ENCODE measurements around the gene NUDT5.
"Not testable (repeated sequence)": the region's sequence is repeated elsewhere in the genome, so short reads cannot be mapped to it uniquely, and the experiment has no call there.

Gene NUDT5

GRCh38 chr10:12195603-12196506 lies at the start of gene NUDT5, which contains the start of gene CDC123:
Gene NUDT5, minus strand, starts transcription at chr10:12195891. Its CDS starts 9,600 bp downstream, at chr10:12186291.
Gene CDC123, plus strand, starts transcription at chr10:12196188. Its CDS starts 58 bp downstream, at chr10:12196246.
- DNase-seq, result peak; percentile 98

DNA sequence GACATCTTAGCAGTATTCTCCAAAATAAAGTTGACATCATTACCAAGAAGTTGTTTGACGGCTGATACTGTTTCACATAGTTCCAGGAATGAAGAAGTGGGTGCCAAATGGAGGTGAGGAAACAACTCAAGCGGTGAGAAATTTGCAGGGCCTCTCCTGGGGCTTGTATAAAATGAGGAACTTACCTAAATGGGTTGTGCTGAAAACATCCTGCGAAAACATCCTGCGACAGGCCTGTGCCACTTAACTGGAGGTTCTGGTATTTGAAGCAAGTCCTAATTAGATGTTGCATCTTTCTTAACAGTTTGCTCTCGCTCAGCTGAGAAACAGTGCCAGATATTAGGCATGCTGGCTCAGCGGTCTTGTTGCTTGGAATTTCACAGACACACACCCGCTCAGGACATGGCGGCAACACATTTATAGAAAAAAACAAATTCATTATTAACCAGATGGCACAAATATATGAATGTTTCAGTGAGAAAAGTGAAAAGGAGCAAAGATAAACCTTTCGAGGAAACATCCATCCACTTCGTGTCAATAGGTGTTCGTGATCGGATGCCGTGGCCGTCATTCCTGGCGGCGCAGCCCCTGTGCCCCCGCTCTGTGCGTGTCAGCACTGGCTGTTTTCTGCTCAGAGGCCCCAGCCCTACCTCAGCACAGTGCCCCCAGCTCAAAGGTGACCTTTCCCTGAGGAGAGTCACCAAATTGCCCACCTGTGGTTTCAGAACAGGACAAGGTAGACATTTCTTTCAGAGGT lies 48.4 kb upstream of the NUDT5 start:
- no peak for DNase-seq

GRCh38 chr10:12241810-12242529 lies 46.3 kb upstream of the NUDT5 start:
- DNase-seq, result no peak

DNA sequence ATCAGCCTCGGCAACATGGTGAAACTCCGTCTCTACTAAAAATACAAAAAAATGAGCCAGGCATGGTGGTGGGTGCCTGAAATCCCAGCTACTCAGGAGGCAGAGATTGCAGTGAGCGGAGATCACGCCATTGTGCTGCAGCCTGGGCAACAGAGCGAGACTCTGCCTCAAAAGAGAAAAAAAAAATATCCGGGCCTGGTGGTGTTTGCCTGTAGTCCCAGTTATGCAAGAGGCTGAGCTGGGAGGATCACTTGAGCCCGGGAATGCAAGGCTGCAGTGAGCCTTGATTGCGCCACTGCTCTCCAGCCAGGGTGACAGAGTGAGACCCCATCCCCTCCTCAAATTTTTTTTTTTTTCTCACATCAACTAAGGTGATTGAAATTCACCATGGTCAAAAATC lies 43.1 kb upstream of the NUDT5 start:
- DNase-seq, result no peak

- DNase-seq, result no peak
Measured at GRCh38 chr10:12237265-12238220, 41.9 kb upstream of the NUDT5 start.

DNA sequence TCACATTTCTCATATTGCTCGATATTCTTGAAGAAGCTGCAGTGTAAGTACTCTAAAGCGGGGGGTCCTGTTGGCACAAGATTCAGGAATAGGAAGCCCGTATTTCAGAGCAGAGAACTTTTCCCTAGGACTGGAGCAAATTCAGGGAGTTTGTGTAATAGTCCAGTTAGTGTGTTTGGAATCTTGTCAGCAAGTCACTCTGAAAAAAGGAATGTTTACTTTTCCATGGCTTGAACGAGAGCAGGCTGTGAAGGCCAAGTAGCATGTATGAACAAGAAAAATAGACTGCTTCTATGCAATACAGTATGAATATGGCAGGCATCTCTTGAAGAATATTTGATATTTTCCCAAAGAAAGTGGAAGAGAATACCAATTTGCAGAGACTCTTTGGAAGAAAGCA lies 40.1 kb upstream of the NUDT5 start:
- DNase-seq, result no peak

GRCh38 chr10:12235116-12235694 lies 39.5 kb upstream of the NUDT5 start:
- DNase-seq, result no peak

GRCh38 chr10:12234687-12235086 lies 39.0 kb upstream of the NUDT5 start:
- not testable (repeated sequence) for DNase-seq

- DNase-seq, result no peak
Measured at GRCh38 chr10:12228851-12229250, 33.2 kb upstream of the NUDT5 start.

- DNase-seq, result not testable (repeated sequence)
Measured at GRCh38 chr10:12226438-12226837, 30.7 kb upstream of the NUDT5 start.

GRCh38 chr10:12225444-12225843 lies 29.8 kb upstream of the NUDT5 start:
- DNase-seq, result no peak

- DNase-seq, result peak; percentile 75
Measured at GRCh38 chr10:12221323-12222298, 25.9 kb upstream of the NUDT5 start.

- DNase-seq, result no peak
Measured at GRCh38 chr10:12218991-12219390, 23.3 kb upstream of the NUDT5 start.

GRCh38 chr10:12214763-12215218 lies 19.1 kb upstream of the NUDT5 start:
- peak; percentile 86 for DNase-seq

DNA sequence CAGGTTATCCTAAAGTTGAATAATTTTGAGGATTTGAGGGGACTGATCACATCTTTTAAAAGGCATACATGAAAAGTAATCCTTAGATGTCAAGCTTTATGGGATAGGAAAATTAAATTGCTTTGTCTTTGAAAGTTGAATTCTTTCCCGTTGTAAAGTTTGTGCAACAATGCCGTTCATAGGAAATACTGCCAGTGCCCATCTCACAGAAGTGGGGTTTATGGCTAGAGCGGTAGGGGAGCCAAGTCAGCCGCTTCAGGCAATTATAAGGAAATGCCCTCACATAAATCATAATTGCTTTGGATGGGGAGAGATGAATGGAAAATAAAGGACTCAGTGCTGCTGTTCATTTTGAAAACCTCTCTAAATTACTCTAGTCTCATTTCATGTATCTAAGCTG lies 18.4 kb upstream of the NUDT5 start:
- no peak for DNase-seq

GRCh38 chr10:12213621-12214020 lies 17.9 kb upstream of the NUDT5 start:
- DNase-seq, result no peak

DNA sequence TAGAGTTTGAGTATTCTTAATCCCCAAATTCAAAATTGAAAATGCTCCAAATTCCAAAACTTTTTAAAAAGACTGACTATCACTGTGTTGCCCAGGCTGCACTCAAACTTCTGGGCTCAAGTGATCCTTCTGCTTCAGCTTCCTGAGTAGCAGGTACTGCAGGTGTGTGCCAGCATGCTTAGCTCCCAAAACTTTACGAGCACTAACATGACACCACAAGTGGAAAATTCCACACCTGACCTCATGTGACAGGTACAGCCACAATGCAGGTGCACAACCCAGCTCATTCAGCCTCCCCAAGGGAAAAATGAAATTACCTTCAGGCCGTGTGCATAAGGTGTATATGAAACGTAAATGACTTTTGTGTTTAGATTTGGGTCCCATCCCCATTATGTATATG lies 16.8 kb upstream of the NUDT5 start:
- DNase-seq, result no peak

GRCh38 chr10:12208460-12208859 lies 12.8 kb upstream of the NUDT5 start:
- no peak for DNase-seq

DNA sequence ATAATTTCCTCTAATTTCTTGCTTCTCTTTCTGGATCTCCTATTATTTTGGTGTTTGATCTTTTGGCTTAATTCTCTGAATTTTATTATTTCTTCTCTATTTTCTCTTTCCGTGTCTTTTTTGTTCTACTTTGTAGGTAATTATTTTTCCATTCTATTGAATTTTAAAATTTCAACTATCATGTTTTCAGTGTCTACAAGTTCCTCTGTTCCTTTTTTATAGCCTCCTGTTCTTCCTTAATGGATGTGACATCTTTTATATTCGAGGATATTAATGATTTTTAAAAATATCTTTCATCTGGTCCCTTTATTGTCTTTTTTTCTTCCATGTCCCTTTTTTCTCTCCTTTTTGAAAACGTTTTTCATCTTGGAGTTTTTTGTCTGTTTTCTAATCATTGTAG lies 11.4 kb upstream of the NUDT5 start:
- DNase-seq, result no peak

DNA sequence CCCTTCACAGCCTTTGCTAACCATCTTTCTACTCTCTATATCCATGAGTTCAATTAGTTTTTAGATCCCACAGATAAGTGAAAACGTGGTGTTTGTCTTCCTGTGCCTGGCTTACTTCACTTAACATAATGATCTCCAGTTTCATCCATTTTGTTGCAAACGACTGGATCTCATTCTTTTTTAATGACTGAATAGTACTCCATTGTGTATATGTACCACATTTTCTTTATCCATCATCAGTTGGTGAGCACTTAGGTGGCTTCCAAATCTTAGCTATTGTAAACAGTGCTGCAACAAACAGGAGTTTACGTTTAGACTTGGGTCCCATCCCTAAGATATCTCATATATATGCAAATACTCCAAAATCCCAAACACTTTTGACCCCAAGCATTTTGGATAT lies 9.4 kb upstream of the NUDT5 start:
- no peak for DNase-seq
